HS-5 (cell line): Measurements from ENCODE around the gene KCTD17.

Source experiments
- DNase-seq: peaks from one replicate; pipeline ENCODE4 v3.0.0-alpha.2; 2012; ENCODE audit warnings: low read depth

The KCTD17 gene, protein sequence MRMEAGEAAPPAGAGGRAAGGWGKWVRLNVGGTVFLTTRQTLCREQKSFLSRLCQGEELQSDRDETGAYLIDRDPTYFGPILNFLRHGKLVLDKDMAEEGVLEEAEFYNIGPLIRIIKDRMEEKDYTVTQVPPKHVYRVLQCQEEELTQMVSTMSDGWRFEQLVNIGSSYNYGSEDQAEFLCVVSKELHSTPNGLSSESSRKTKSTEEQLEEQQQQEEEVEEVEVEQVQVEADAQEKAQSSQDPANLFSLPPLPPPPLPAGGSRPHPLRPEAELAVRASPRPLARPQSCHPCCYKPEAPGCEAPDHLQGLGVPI

GRCh38 chr22:37051391-37052385, at the start of gene KCTD17:
Gene KCTD17, plus strand, starts transcription at chr22:37051742. Its CDS starts 19 bp downstream, at chr22:37051761.
- DNase-seq = no peak

- no peak for DNase-seq
Measured at GRCh38 chr22:37001826-37002225, 49.7 kb upstream of the KCTD17 start.

GRCh38 chr22:37002633-37003032, 48.9 kb upstream of the KCTD17 start:
- no peak for DNase-seq

DNA sequence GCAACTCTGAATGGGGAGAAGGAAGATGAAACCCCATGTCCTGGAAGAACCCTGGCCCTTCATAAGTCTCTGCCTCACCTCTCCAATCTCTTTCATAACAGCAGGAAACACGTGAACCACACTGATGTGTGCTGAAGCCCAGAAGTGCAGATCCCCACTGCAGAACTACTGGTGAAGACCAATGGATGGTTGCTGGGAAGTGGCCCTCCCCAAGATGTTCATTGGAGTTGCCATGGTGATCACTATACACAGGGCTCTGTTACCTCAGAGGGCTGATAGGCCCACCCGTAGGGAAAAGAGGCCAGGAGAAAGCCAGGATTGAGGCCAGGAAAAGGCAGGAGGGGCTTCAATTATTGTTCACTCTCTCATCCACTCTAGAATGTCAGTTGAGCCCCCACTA, 43.9 kb upstream of the KCTD17 start:
- no peak for DNase-seq

DNA sequence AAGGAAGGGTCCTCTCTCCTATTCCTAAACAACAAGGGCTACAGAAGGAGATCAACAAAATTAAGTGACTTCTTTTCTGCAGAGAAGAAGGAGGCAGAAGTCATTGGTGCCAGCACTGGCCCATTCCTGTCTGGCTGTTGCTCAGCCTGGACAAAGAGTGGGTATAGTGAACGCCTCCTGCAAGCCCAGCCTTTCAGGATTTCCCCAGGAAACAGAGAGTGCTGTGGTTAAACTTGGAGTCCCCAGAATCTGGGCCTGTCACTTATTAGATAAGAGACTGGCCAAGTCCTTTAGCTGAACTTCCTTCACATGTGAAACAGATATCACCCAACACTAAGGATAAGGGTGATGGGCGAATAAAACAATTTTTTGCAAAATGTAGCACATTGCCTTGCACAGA, 43.2 kb upstream of the KCTD17 start:
- DNase-seq = no peak

DNA sequence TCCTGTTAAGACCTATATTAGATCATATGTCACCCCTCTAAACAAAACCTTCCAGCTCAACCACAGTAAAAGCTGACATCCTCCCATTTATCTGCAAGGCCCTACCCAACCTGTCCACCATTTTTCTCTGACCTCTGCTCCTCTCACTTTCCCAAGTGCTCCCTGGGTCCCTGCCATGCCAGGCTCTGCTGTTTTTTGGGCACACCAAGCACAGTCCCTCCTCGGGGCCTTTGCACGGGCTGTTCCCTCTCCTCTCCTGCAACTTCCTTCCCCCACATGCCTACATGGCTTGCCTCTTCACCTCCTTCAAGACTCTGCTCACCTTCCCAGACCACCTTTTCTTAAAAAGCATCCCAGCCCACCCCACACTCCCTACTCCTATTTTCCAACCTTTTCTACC, 42.1 kb upstream of the KCTD17 start:
- no peak for DNase-seq

GRCh38 chr22:37010174-37010573, 41.4 kb upstream of the KCTD17 start:
- no peak for DNase-seq

- DNase-seq = no peak
Measured at GRCh38 chr22:37010976-37011375, 40.6 kb upstream of the KCTD17 start.

- DNase-seq = no peak
Measured at GRCh38 chr22:37011472-37011871, 40.1 kb upstream of the KCTD17 start.

- DNase-seq = no peak
Measured at GRCh38 chr22:37012262-37012904, 39.2 kb upstream of the KCTD17 start.

- no peak for DNase-seq
Measured at GRCh38 chr22:37012956-37013355, 38.6 kb upstream of the KCTD17 start.

GRCh38 chr22:37014415-37014806, 37.1 kb upstream of the KCTD17 start:
- no peak for DNase-seq

GRCh38 chr22:37014835-37015586, 36.5 kb upstream of the KCTD17 start:
- DNase-seq = no peak

GRCh38 chr22:37015587-37015878, 36.0 kb upstream of the KCTD17 start:
- DNase-seq = no peak

DNA sequence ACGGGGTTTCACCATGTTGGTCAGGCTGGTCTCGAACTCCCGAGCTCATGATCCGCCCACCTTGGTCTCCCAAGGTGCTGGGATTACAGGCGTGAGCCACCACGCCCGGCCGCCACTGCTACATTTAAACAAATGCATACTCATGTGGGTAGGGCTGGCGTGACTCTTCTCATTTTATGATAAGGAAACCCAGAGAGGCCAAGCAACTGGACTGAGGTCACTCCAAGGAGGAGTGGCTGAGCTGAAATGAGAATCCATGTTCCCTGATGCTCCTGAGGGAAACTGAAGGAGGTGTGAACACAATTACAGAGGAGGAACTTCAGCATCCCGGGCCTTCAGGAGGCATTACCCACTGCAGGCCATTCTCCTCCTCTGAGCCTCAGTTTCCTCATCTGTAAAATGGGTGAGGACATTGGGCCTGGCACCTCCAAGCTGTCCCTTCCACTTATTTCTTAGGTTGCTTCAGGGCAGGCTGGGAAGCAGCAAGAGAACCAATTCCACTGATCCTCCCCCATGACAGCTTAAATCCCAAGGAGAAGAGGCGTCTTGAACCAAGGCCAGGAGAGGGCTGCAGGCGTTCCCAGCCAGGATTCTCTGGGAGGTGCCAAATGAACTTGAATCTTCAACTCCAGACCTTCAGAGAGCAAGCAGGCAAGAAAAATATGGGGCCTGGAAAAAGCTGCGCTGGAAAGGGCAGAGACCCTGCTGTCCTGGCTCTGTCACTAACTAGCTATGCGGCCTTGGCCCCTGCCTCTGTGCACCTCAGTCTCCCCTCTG, 35.2 kb upstream of the KCTD17 start:
- DNase-seq = no peak

DNA sequence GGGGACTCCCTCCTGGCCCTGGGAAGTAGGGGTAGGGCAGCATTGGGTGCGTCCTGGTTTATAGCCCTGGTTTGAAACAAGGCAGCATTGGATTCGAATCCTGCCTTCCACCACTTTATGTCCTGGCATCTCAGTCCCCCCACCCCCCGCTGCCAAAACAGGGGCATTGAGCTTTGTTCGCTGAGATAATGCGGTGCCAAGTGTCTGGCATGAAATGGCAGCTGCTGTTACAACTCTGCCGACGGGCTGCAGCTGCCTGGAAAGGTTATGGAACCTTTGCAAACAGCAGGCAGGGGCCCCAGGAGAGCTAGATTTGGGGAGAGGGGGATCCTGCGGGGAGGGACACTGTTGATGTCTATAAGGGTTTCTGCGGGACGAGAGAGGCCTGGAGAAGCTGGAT, 34.2 kb upstream of the KCTD17 start:
- DNase-seq = no peak

GRCh38 chr22:37018086-37018814, 33.3 kb upstream of the KCTD17 start:
- DNase-seq = no peak

- no peak for DNase-seq
Measured at GRCh38 chr22:37018815-37019308, 32.7 kb upstream of the KCTD17 start.

- DNase-seq = no peak
Measured at GRCh38 chr22:37019309-37020191, 32.0 kb upstream of the KCTD17 start, which contains the start of the genes MPST and TST. Gene MPST, plus strand, starts transcription at chr22:37019742. Its CDS starts 95 bp downstream, at chr22:37019837. Gene TST, minus strand, starts transcription at chr22:37019447. Its CDS starts 715 bp downstream, at chr22:37018732.
